Parathyroid adenoma (tissue), 2 donors: ENCODE data around the gene CCDC28B.

Experiments used
- H2AFZ ChIP-seq: fragments of 300-600 bp; sonication (generic); one replicate; pipeline ENCODE4 v1.7.0; 2017; ENCODE audit warnings: antibody characterized with exemption, mild to moderate bottlenecking
- H3K27ac ChIP-seq: fragments of 300-600 bp; sonication (generic); one replicate; pipeline ENCODE4 v1.7.0; 2017
- H3K27me3 ChIP-seq: fragments of 300-600 bp; sonication (generic); one replicate; pipeline ENCODE4 v1.7.0; 2017; ENCODE audit warnings: low read length; ENCODE audit not compliant: control insufficient read depth, insufficient read depth
- H3K36me3 ChIP-seq: fragments of 300-600 bp; sonication (generic); one replicate; pipeline ENCODE4 v1.7.0; 2017; ENCODE audit warnings: low read length; ENCODE audit not compliant: control insufficient read depth, insufficient read depth
- H3K4me1 ChIP-seq: fragments of 300-600 bp; sonication (generic); one replicate; pipeline ENCODE4 v1.7.0; 2017; ENCODE audit warnings: control low read depth
- H3K4me2 ChIP-seq: fragments of 300-600 bp; sonication (generic); one replicate; pipeline ENCODE4 v1.7.0; 2017; ENCODE audit warnings: low read length
- H3K4me3 ChIP-seq: fragments of 300-600 bp; sonication (generic); one replicate; pipeline ENCODE4 v1.7.0; 2017; ENCODE audit warnings: low read depth, low read length
- H3K79me2 ChIP-seq: fragments of 300-600 bp; sonication (generic); one replicate; pipeline ENCODE4 v1.7.0; 2017; ENCODE audit warnings: control low read depth
- H3K9ac ChIP-seq: fragments of 300-600 bp; sonication (generic); one replicate; pipeline ENCODE4 v1.7.0; 2017; ENCODE audit warnings: mild to moderate bottlenecking
- H3K9me3 ChIP-seq: fragments of 300-600 bp; sonication (generic); one replicate; pipeline ENCODE4 v1.7.0; 2017; ENCODE audit warnings: low read length; ENCODE audit not compliant: control insufficient read depth
- CTCF ChIP-seq: fragments of 300-600 bp; sonication (generic); IDR thresholded peaks from one replicate; pipeline ENCODE4 v1.7.0; 2017; ENCODE audit warnings: antibody characterized with exemption, mild to moderate bottlenecking
- donor health status: primary hyperparathyroidism.

Gene CCDC28B

DNA sequence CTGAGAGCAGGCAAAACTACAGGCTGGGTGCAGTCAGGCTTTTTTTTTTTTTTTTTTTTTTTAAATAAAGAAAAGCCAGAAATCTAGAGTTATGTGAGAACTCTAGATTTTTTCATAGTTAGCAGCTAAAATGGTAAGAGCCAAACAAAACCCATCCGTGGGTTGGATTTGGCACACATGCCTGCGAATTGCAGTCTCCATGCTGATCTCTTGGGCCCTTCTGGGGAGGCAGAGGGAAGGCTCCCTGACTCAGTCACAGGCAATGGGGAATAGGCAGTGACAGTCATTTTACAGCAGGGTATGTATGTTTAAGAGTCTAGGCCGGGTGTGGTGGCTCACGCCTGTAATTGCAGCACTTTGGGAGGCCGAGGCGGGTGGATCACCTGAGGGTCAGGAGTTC, 18.3 kb upstream of the CCDC28B start:
- peaks cover 5% of the 10 kb centered on the region for H3K4me1 ChIP-seq
- no peak overlapping the region for H3K9ac ChIP-seq
- no peak overlapping the region for H3K4me3 ChIP-seq

DNA sequence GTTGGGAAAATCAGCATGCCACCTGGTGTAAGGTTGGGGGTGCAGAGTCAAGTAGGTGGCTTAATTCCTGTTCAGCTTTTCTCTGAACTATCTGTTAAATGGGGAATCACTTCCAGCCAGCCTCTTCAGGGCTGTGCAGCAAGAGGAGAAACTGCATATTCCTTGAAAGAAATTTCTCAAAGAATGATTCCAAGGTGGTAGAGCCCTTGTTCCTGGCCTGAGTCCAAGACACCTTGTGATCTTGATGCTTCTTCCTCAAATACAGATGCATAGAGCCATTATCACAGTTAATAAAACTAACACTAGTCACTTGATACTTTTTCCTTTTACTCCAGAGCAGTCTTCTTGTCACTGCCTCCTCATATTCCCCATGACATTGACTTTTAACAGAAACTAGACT, 15.7 kb upstream of the CCDC28B start:
- Histone ChIP-seq H3K36me3 (no peaks in the 10 kb centered on the region), H3K9me3 (no peaks in the 10 kb centered on the region), H3K4me2 (no peak overlapping the region), H2AFZ (no peak overlapping the region), H3K4me3 (no peak overlapping the region), H3K27ac (no peak overlapping the region), H3K79me2 (peaks cover 16% of the 10 kb centered on the region), H3K27me3 (no peaks in the 10 kb centered on the region), H3K4me1 (no peaks in the 10 kb centered on the region), H3K9ac (no peak overlapping the region)
- TF ChIP-seq CTCF: no peak

More for the DNA sequence above, 18.3 kb upstream of the CCDC28B start:
- no peaks in the 10 kb centered on the region for H3K9me3 ChIP-seq
- no peak overlapping the region for H3K4me2 ChIP-seq
- H3K36me3 ChIP-seq: no peaks in the 10 kb centered on the region
- no peak overlapping the region for H3K27ac ChIP-seq
- no peak overlapping the region for H2AFZ ChIP-seq
- no peaks in the 10 kb centered on the region for H3K27me3 ChIP-seq
- peaks cover 16% of the 10 kb centered on the region for H3K79me2 ChIP-seq
- TF ChIP-seq CTCF: no peak

- Histone ChIP-seq H3K4me2 (no peak overlapping the region), H3K4me3 (no peak overlapping the region), H3K36me3 (no peaks in the 10 kb centered on the region), H3K79me2 (peaks cover 15% of the 10 kb centered on the region), H3K27me3 (no peaks in the 10 kb centered on the region), H2AFZ (no peak overlapping the region), H3K9ac (no peak overlapping the region), H3K9me3 (no peaks in the 10 kb centered on the region), H3K27ac (no peak overlapping the region), H3K4me1 (no peaks in the 10 kb centered on the region)
- TF ChIP-seq CTCF: no peak
These were observed 14.3 kb upstream of the CCDC28B start for GRCh38 chr1:32186077-32186476.

DNA sequence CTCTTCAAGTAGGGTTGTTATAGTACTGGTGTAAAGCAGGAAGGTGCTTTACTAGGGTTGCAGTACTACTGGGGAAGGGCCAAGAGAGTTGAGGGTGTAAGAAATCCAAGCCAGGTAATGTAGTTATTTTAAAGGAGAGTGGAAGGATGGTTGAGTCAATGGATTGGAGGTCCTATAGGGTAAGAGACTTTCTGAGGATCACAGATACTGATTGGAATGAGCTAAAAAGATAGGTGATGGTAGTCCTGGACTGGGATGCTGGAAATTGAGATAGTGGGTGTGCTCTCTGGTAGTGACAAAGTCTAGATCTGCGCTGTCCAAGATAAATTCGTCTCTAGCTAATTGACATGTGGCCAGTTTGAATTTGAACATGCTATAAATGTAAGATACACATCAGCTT, 13.9 kb upstream of the CCDC28B start:
- H3K27ac ChIP-seq: no peak overlapping the region
- H3K4me3 ChIP-seq: no peak overlapping the region
- no peak overlapping the region for H3K4me2 ChIP-seq
- no peak for TF ChIP-seq CTCF
- no peaks in the 10 kb centered on the region for H3K4me1 ChIP-seq
- no peak overlapping the region for H3K9ac ChIP-seq
- H3K9me3 ChIP-seq: no peaks in the 10 kb centered on the region
- no peaks in the 10 kb centered on the region for H3K27me3 ChIP-seq
- no peak overlapping the region for H2AFZ ChIP-seq
- H3K79me2 ChIP-seq: peaks cover 10% of the 10 kb centered on the region
- no peaks in the 10 kb centered on the region for H3K36me3 ChIP-seq

- Histone ChIP-seq H3K27ac (no peak overlapping the region), H3K27me3 (no peaks in the 10 kb centered on the region), H3K4me3 (no peak overlapping the region), H3K9ac (no peak overlapping the region), H3K79me2 (peaks cover 9% of the 10 kb centered on the region), H2AFZ (no peak overlapping the region), H3K9me3 (no peaks in the 10 kb centered on the region), H3K4me1 (no peaks in the 10 kb centered on the region), H3K36me3 (no peaks in the 10 kb centered on the region), H3K4me2 (no peak overlapping the region)
- TF ChIP-seq CTCF: no peak
These were observed 12.5 kb upstream of the CCDC28B start for GRCh38 chr1:32187850-32188249.
